GM10248 (cell line): ENCODE measurements around the gene MYH14.

Source experiments
- CTCF ChIA-PET: fragments of 300-600 bp; sonication (Branson Sonifier 250); formaldehyde crosslinking; extraction: SDS; loops from one replicate; lab custom pipeline; 2021; ENCODE audit warnings: antibody characterized with exemption; lab: Yijun Ruan, JAX
- POLR2A ChIA-PET: fragments of 350-650 bp; sonication (Branson Sonifier 250); formaldehyde crosslinking; extraction: SDS; loops from one replicate; lab custom pipeline; 2020; ENCODE audit warnings: antibody characterized with exemption; lab: Yijun Ruan, JAX
- DNase-seq: peaks from one replicate; pipeline ENCODE4 v3.0.0; 2012; ENCODE audit errors: extremely low spot score
- TF ChIP-seq, protein P1 (sequence below): IDR thresholded peaks from 2 replicates; pipeline ENCODE4 v1.5.1; 2012; ENCODE audit warnings: mild to moderate bottlenecking, low read depth; ENCODE audit errors: extremely low read depth, missing control alignments, control extremely low read depth

MYH14 gene

GRCh38 chr19:50255115-50255514, 51.7 kb downstream of the MYH14 start:
- TF ChIP-seq, protein P1, sequence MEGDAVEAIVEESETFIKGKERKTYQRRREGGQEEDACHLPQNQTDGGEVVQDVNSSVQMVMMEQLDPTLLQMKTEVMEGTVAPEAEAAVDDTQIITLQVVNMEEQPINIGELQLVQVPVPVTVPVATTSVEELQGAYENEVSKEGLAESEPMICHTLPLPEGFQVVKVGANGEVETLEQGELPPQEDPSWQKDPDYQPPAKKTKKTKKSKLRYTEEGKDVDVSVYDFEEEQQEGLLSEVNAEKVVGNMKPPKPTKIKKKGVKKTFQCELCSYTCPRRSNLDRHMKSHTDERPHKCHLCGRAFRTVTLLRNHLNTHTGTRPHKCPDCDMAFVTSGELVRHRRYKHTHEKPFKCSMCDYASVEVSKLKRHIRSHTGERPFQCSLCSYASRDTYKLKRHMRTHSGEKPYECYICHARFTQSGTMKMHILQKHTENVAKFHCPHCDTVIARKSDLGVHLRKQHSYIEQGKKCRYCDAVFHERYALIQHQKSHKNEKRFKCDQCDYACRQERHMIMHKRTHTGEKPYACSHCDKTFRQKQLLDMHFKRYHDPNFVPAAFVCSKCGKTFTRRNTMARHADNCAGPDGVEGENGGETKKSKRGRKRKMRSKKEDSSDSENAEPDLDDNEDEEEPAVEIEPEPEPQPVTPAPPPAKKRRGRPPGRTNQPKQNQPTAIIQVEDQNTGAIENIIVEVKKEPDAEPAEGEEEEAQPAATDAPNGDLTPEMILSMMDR, result no peak
- ChIA-PET POLR2A (no interaction called here), CTCF (interaction anchor here (1.0 to 1.9 kb wide), 3 partner anchors 9 to 13 kb away, joined by 4 to 6 read pairs (median 5); no protein-coding TSS in a partner anchor)
- DNase-seq, result no peak

DNA sequence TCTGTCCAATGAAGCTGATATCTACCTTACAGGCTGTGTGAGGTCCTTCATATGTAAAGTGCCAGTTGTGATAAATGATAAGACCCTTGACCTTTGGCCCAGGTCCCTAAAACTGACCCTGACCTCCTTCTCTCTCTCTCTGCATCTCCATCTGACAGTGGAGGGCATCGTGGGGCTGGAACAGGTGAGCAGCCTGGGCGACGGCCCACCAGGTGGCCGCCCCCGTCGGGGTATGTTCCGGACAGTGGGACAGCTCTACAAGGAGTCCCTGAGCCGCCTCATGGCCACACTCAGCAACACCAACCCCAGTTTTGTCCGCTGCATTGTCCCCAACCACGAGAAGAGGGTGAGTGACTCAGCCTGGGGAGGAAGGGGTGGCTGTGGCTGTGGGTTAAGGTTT, 53.7 kb downstream of the MYH14 start:
- TF ChIP-seq, protein P1, result no peak
- ChIA-PET POLR2A (no interaction called here), CTCF (interaction anchor here (1.0 kb wide), 1 partner anchor 10 kb away, joined by 3 read pairs; no protein-coding TSS in a partner anchor)
- no peak for DNase-seq

GRCh38 chr19:50258918-50259372, 55.5 kb downstream of the MYH14 start:
- no peak for DNase-seq
- CTCF ChIA-PET, result no interaction called here
- POLR2A ChIA-PET, result no interaction called here
- TF ChIP-seq, protein P1, result peak; percentile 29

DNA sequence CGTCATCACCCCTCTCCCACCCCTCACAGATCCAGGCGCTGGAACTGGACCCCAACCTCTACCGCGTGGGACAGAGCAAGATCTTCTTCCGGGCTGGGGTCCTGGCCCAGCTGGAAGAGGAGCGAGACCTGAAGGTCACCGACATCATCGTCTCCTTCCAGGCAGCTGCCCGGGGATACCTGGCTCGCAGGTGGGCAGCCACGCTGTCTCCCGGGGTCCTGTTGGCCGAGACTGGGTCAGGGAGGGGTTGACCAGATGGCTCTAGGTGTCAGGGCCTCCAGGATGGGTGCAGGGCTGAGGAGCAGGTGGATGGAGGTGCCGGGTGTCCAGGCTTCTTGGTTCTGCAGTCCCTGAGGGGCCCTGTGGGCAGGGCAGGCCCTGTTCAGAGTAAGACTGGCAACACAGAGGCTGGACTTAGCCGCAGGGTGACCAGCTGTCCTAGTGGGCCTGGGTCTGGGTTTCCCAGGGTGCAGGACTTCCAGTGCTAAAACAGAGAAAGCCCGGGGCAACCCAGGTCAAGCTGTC, 58.1 kb downstream of the MYH14 start:
- POLR2A ChIA-PET, result no interaction called here
- DNase-seq, result no peak
- CTCF ChIA-PET, result interaction anchor here (1.6 kb wide), 1 partner anchor 9 kb away, joined by 6 read pairs; no protein-coding TSS in a partner anchor
- TF ChIP-seq, protein P1, result no peak

DNA sequence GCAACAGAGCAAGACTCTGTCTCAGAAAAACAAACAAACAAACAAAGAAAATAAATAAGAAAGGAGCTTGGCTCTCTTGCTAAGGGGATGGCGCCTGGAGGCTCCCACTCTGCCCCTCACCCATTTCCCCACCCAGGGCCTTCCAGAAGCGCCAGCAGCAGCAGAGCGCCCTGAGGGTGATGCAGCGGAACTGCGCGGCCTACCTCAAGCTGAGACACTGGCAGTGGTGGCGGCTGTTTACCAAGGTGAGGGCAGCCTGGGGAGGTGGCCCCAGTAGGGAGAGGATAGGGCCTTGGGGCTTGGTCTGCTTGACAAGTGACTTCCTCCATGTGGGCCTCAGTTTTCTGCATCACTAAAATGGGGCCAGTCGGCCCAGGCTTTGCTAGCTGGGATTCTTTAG, 59.8 kb downstream of the MYH14 start:
- POLR2A ChIA-PET, result no interaction called here
- CTCF ChIA-PET, result interaction anchor here (0.9 kb wide), 1 partner anchor 66 kb away, joined by 3 read pairs; the partner anchor contains the start of gene KCNC3
- DNase-seq, result no peak
- TF ChIP-seq, protein P1, result no peak

DNA sequence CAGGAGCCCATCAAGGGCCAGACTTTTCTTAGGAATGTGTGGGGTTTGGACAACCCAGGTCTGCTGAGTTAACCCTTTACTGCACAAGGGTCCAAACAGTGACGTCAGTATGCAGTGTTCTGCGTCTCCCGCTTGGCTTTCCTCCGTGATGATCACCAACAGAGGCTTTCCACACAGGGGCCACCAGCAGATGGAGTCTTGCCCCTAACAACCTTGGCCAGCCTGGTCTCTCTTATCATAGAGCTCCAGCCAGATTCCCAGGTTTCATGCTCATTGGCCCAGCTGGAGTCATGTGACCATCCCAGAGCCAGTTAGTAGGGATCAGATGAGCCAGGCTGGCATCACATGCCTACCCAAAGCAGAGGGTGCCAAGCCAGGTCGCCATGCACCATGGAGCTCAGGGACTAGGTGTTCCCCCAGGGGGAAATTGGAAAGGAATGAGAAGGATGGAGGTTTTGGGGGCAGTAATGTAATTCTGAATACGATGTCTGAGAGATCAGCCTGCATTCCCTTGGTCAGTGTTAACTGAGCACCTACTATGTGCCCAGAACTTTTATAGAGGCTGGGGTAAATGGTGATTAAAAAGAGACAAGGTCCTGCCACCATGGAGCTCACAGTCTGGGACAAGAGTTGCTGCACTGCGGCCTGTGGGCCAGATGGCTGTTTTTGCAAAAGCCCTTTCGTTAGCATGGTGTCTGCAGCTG, 61.2 kb downstream of the MYH14 start:
- DNase-seq, result no peak
- ChIA-PET CTCF (interaction anchor here (0.8 to 1.5 kb wide), 4 partner anchors 10 to 50 kb away, joined by 3 to 5 read pairs (median 3); no protein-coding TSS in a partner anchor), POLR2A (no interaction called here)
- TF ChIP-seq, protein P1, result peak; percentile 2
